Motor neuron (in vitro differentiated cells): ENCODE results near the gene UQCR11. TPM values are rescaled to one million over a fixed set of nuclear protein-coding genes. Genes with fewer than 3 reads are reported as not detected.
A peak's percentile ranks its signal among the peaks of the same experiment; 100 is the strongest.
"Not testable (repeated sequence)": the region's sequence is repeated elsewhere in the genome, so short reads cannot be mapped to it uniquely, and the experiment has no call there.

Experiments used
- ATAC-seq, 8 experiments: fragments of 200-7000 bp; cut with Tn5 transposase; replicated peaks in 6 of 8; 2 replicates each; pipeline ENCODE4 v1.8.0; 2021; ENCODE audit warnings: mild to moderate bottlenecking in 8 of 8, moderate library complexity in 8 of 8
- H3K27ac ChIP-seq, 2 donors: fragments of 250-450 bp; sonication (Bioruptor Pico); 2 replicates each; pipeline ENCODE4 v1.9.0; 2021; ENCODE audit warnings: antibody characterized with exemption in 2 of 2, mild to moderate bottlenecking in 2 of 2, moderate library complexity in 1 of 2
- H3K4me1 ChIP-seq, 2 donors: fragments of 250-450 bp; sonication (Bioruptor Pico); replicated peaks in 1 of 2; 2 replicates each; pipeline ENCODE4 v1.6.1; 2021; ENCODE audit warnings: antibody characterized with exemption in 2 of 2, mild to moderate bottlenecking in 2 of 2, moderate library complexity in 1 of 2
- H3K4me3 ChIP-seq, 5 donors: fragments of 250-450 bp; sonication (Bioruptor Pico); 2 replicates each; pipeline ENCODE4 v1.9.0; 2021; ENCODE audit warnings: antibody characterized with exemption in 5 of 5, mild to moderate bottlenecking in 5 of 5, moderate library complexity in 4 of 5
- WGBS, 10 experiments: fragments of 450-650 bp; shearing (Covaris generic); methylation state at CpG; one replicate each; pipeline ENCODE4 v1.0.0; 2022; 5-methylcytosine and 5-hydroxymethylcytosine counted together
- in situ Hi-C, 9 experiments: fragments of 400-800 bp; cut with MboI; loops; one replicate each; pipeline ENCODE4 v1.15.0; 2021; ENCODE audit warnings: low sequenced_read_pairs in 9 of 9, low pct_unique_long_range_greater_than_20kb in 2 of 9; ENCODE audit not compliant: unreplicated experiment in 9 of 9
- total RNA-seq, 8 experiments: library from RNA; unstranded; fragments of 300-600 nt; gene quantifications; 2 replicates each; pipeline versions ENCODE4 v1.2.3 to v1.2.4, GENCODE V29; 2022

The UQCR11 gene
- total RNA-seq, 8 experiments from 2014 or later = 92.4 to 219 (median 112) TPM

- Histone ChIP-seq H3K4me3 (no peak overlapping the region), H3K27ac (no peak overlapping the region), H3K4me1 (peaks cover 4 to 7% of the 10 kb centered on the region in 2 donors)
- WGBS, 10 experiments = 82 to 97% (median 90%) methylated on average over 2 to 13 of the region's 41 CpGs; no CpG with 5 or more reads in 4 of the 10 experiments
- in situ Hi-C loops = no loop called here
- no peak for ATAC-seq
These were observed 42.5 kb upstream of the UQCR11 start for GRCh38 chr19:1647501-1648458.

- H3K4me3 ChIP-seq = no peak overlapping the region
- H3K4me1 ChIP-seq = peaks cover 4 to 7% of the 10 kb centered on the region in 2 donors
- in situ Hi-C loops = no loop called here
- 0 to 100% (median 99%) methylated on average over 1 to 6 of the region's 29 CpGs; no CpG with 5 or more reads in 6 of the 10 experiments for WGBS, 10 experiments
- ATAC-seq = no peak
- H3K27ac ChIP-seq = no peak overlapping the region
These were observed 41.6 kb upstream of the UQCR11 start for GRCh38 chr19:1646659-1647453.

- H3K27ac ChIP-seq = no peak overlapping the region
- in situ Hi-C loops = no loop called here
These were observed 40.9 kb upstream of the UQCR11 start for GRCh38 chr19:1646149-1646548.

GRCh38 chr19:1645299-1645698, 40.0 kb upstream of the UQCR11 start:
- in situ Hi-C loops = no loop called here
- no peak overlapping the region for H3K27ac ChIP-seq
- WGBS, 10 experiments = 90% methylated on average over 4 of the region's 23 CpGs; no CpG with 5 or more reads in 9 of the 10 experiments
- peaks cover 0 to 3% of the 10 kb centered on the region in 2 donors for H3K4me1 ChIP-seq
- no peak overlapping the region for H3K4me3 ChIP-seq
- no peak for ATAC-seq

More at GRCh38 chr19:1646149-1646548, 40.9 kb upstream of the UQCR11 start:
- ATAC-seq = no peak
- H3K4me1 ChIP-seq = peaks cover 4 to 7% of the 10 kb centered on the region in 2 donors
- WGBS, 10 experiments = no CpG with 5 or more reads among the region's 24 CpGs
- no peak overlapping the region for H3K4me3 ChIP-seq

- ATAC-seq = no peak
- in situ Hi-C loops = no loop called here
- 100% methylated on average over 1 to 2 of the region's 16 CpGs; no CpG with 5 or more reads in 7 of the 10 experiments for WGBS, 10 experiments
- Histone ChIP-seq H3K4me3 (no peak overlapping the region), H3K4me1 (no peaks in the 10 kb centered on the region), H3K27ac (no peak overlapping the region)
These were observed 38.8 kb upstream of the UQCR11 start for GRCh38 chr19:1644070-1644469.

- H3K4me1 ChIP-seq, in situ Hi-C loops, ATAC-seq, H3K4me3 ChIP-seq, H3K27ac ChIP-seq: not testable (repeated sequence)
- WGBS, 10 experiments = 53 to 97% (median 82%) methylated on average over 1 to 10 of the region's 10 CpGs
These were observed 35.7 kb upstream of the UQCR11 start for GRCh38 chr19:1640893-1641448.

GRCh38 chr19:1636325-1637236, 31.3 kb upstream of the UQCR11 start:
- ATAC-seq = no peak
- Histone ChIP-seq H3K4me3 (no peak overlapping the region), H3K4me1 (no peaks in the 10 kb centered on the region), H3K27ac (no peak overlapping the region)
- WGBS, 10 experiments = 87 to 100% (median 95%) methylated on average over 2 to 9 of the region's 34 CpGs; no CpG with 5 or more reads in 3 of the 10 experiments
- in situ Hi-C loops = no loop called here

- in situ Hi-C loops = no loop called here
- 80 to 100% (median 100%) methylated on average over 1 to 3 of the region's 5 CpGs; no CpG with 5 or more reads in 3 of the 10 experiments for WGBS, 10 experiments
- H3K4me1 ChIP-seq = no peaks in the 10 kb centered on the region
- ATAC-seq = no peak
- no peak overlapping the region for H3K4me3 ChIP-seq
- H3K27ac ChIP-seq = no peak overlapping the region
These were observed 29.6 kb upstream of the UQCR11 start for GRCh38 chr19:1634938-1635243.

- WGBS, 10 experiments = 60 to 100% (median 94%) methylated on average over 1 to 13 of the region's 19 CpGs; no CpG with 5 or more reads in 1 of the 10 experiments
- no peaks in the 10 kb centered on the region for H3K4me1 ChIP-seq
- no peak overlapping the region for H3K4me3 ChIP-seq
- ATAC-seq = no peak
- no peak overlapping the region for H3K27ac ChIP-seq
- in situ Hi-C loops = no loop called here
These were observed 29.1 kb upstream of the UQCR11 start for GRCh38 chr19:1634242-1634937.

GRCh38 chr19:1633269-1633826, 28.1 kb upstream of the UQCR11 start:
- peak in 3 of 8 experiments; percentile 27 to 61 (median 38) for ATAC-seq
- no peak overlapping the region for H3K4me3 ChIP-seq
- WGBS, 10 experiments = 80% methylated on average over 1 to 3 of the region's 11 CpGs; no CpG with 5 or more reads in 8 of the 10 experiments
- in situ Hi-C loops = no loop called here
- H3K4me1 ChIP-seq = no peaks in the 10 kb centered on the region
- no peak overlapping the region for H3K27ac ChIP-seq

- Histone ChIP-seq H3K4me3 (no peak overlapping the region), H3K27ac (no peak overlapping the region), H3K4me1 (no peaks in the 10 kb centered on the region)
- 80 to 100% (median 97%) methylated on average over 1 to 6 of the region's 26 CpGs; no CpG with 5 or more reads in 5 of the 10 experiments for WGBS, 10 experiments
- in situ Hi-C loops = no loop called here
- peak in 3 of 8 experiments; percentile 47 to 86 (median 50) for ATAC-seq
These were observed 27.4 kb upstream of the UQCR11 start for GRCh38 chr19:1632462-1633268.
